Inferior parietal cortex (tissue), 1 donor: Measurements from ENCODE around the gene ZNF143.
"Not testable (repeated sequence)": the region's sequence is repeated elsewhere in the genome, so short reads cannot be mapped to it uniquely, and the experiment has no call there.

Experiments used
- DNase-seq: peaks from one replicate; pipeline ENCODE4 v3.0.0-alpha.2; 2016; ENCODE audit errors: extremely low spot score

The ZNF143 gene

GRCh38 chr11:9460322-9461062 is at the start of gene ZNF143:
Gene ZNF143 (plus strand): TSS chr11:9461012. CDS start chr11:9471309, 10,297 bp downstream.
- peak; percentile 100 for DNase-seq

GRCh38 chr11:9428706-9429105 is 32.1 kb upstream of the ZNF143 start:
- DNase-seq = no peak

- no peak for DNase-seq
Measured at GRCh38 chr11:9438611-9439010, 22.2 kb upstream of the ZNF143 start.

- DNase-seq = no peak
Measured at GRCh38 chr11:9446230-9446629, 14.6 kb upstream of the ZNF143 start.

GRCh38 chr11:9448576-9449352 is 12.0 kb upstream of the ZNF143 start:
- DNase-seq = no peak

GRCh38 chr11:9452023-9452422 is 8.8 kb upstream of the ZNF143 start:
- DNase-seq = not testable (repeated sequence)

- no peak for DNase-seq
Measured at GRCh38 chr11:9455722-9456121, 5.1 kb upstream of the ZNF143 start.

GRCh38 chr11:9459667-9460321 is 1.0 kb upstream of the ZNF143 start:
- peak; percentile 61 for DNase-seq

GRCh38 chr11:9461063-9461759 is 399 bp downstream of the ZNF143 start:
- peak; percentile 85 for DNase-seq

- DNase-seq = peak; percentile 53
Measured at GRCh38 chr11:9461760-9462134, 935 bp downstream of the ZNF143 start.

GRCh38 chr11:9462172-9462799 is 1.5 kb downstream of the ZNF143 start:
- DNase-seq = no peak

GRCh38 chr11:9462806-9463537 is 2.2 kb downstream of the ZNF143 start:
- no peak for DNase-seq

- DNase-seq = no peak
Measured at GRCh38 chr11:9470765-9471164, 10.0 kb downstream of the ZNF143 start.

GRCh38 chr11:9473408-9473807 is 12.6 kb downstream of the ZNF143 start:
- no peak for DNase-seq

- DNase-seq = no peak
Measured at GRCh38 chr11:9479899-9480298, 19.1 kb downstream of the ZNF143 start.

- DNase-seq = no peak
Measured at GRCh38 chr11:9489080-9489765, 28.4 kb downstream of the ZNF143 start.

- no peak for DNase-seq
Measured at GRCh38 chr11:9490376-9490775, 29.6 kb downstream of the ZNF143 start.

- no peak for DNase-seq
Measured at GRCh38 chr11:9493492-9493891, 32.7 kb downstream of the ZNF143 start.

GRCh38 chr11:9494316-9494715 is 33.5 kb downstream of the ZNF143 start:
- no peak for DNase-seq

GRCh38 chr11:9495803-9496514 is 35.1 kb downstream of the ZNF143 start:
- no peak for DNase-seq
